Measurements from ENCODE around the gene PRPF38A. TPM values are rescaled to one million over a fixed set of nuclear protein-coding genes. Genes with fewer than 3 reads are reported as not detected.
"Not testable (repeated sequence)": the region's sequence is repeated elsewhere in the genome, so short reads cannot be mapped to it uniquely, and the experiment has no call there.

The PRPF38A gene
- total RNA-seq, 2 experiments from 2014 or later, result 88.9 to 103 TPM

GRCh38 chr1:52365071-52365745, 39.2 kb upstream of the PRPF38A start:
- no peaks in the 10 kb centered on the region for H3K9me3 Mint-ChIP-seq (ENCODE audit: low read depth)
- H3K27me3 Mint-ChIP-seq, result no peaks in the 10 kb centered on the region
- peak overlapping the region; percentile 94 for H3K4me3 Mint-ChIP-seq
- CTCF ChIA-PET, result interaction anchor here (0.9 to 3.4 kb wide), 3 partner anchors 16 to 321 kb away, joined by 4 to 9 read pairs (median 4); no protein-coding TSS in a partner anchor
- H3K27ac Mint-ChIP-seq, result peak overlapping the region; percentile 93
- H3K4me1 Mint-ChIP-seq, result peaks cover 44% of the 10 kb centered on the region
- no peak for ATAC-seq
- intact Hi-C loops (cut with DNase I, micrococcal nuclease), result loop anchor here (2.0 to 10.0 kb wide), 9 partner anchors 223 to 1582 kb away; partner anchors contain the start of genes CPT2 (in 1 of the 2), EPS15 (in 1 of the 2), IFT25 (in 1 of the 2) and LRRC42 (in 1 of the 2)
- peak; percentile 46 for DNase-seq
- POLR2A ChIA-PET, result interaction anchor here (1.5 to 3.7 kb wide), 2 partner anchors 39 to 310 kb away, joined by 8 to 10 read pairs; partner anchors contain the start of genes BTF3L4, ORC1, PRPF38A and TXNDC12
- H3K36me3 Mint-ChIP-seq (ENCODE audit: low read depth), result peaks cover 34% of the 10 kb centered on the region

- Mint-ChIP-seq H3K9me3 (ENCODE audit: low read depth) (no peaks in the 10 kb centered on the region), H3K4me1 (peaks cover 44% of the 10 kb centered on the region), H3K27ac (peak within 1 kb of the TSS; percentile 93), H3K27me3 (no peaks in the 10 kb centered on the region), H3K36me3 (ENCODE audit: low read depth) (peaks cover 35% of the 10 kb centered on the region), H3K4me3 (peak within 1 kb of the TSS; percentile 94)
- intact Hi-C loops (cut with DNase I, micrococcal nuclease), result loop anchor here (1.0 to 10.0 kb wide), 20 partner anchors 38 to 1581 kb away; partner anchors contain the start of genes ORC1 (in 2 of the 2), PRPF38A (in 2 of the 2), TUT4 (in 2 of the 2) and ZFYVE9 (in 2 of the 2)
- ChIA-PET POLR2A (interaction anchor here (0.5 to 3.7 kb wide), 6 partner anchors 38 to 320 kb away, joined by 3 to 10 read pairs (median 3); partner anchors contain the start of genes BTF3L4, ORC1, PRPF38A and TXNDC12), CTCF (interaction anchor here (0.9 to 3.4 kb wide), 4 partner anchors 17 to 320 kb away, joined by 4 to 11 read pairs (median 6); partner anchors contain the start of genes ORC1 and PRPF38A)
- ATAC-seq (peak; percentile 94), DNase-seq (peak; percentile 99)
Measured at GRCh38 chr1:52365746-52366516, 38.5 kb upstream of the PRPF38A start, which contains the start of gene CC2D1B. TSS of gene CC2D1B (minus strand) at chr1:52366205. CDS start at chr1:52364620, 1,585 bp downstream.

GRCh38 chr1:52366517-52366827, 37.9 kb upstream of the PRPF38A start:
- Mint-ChIP-seq H3K27me3 (no peaks in the 10 kb centered on the region), H3K9me3 (ENCODE audit: low read depth) (no peaks in the 10 kb centered on the region), H3K27ac (peak overlapping the region; percentile 72), H3K36me3 (ENCODE audit: low read depth) (peaks cover 33% of the 10 kb centered on the region), H3K4me3 (peak overlapping the region; percentile 94), H3K4me1 (peaks cover 44% of the 10 kb centered on the region)
- CTCF ChIA-PET, result interaction anchor here (1.1 to 3.4 kb wide), 3 partner anchors 38 to 320 kb away, joined by 4 to 11 read pairs (median 9); partner anchors contain the start of genes ORC1 and PRPF38A
- POLR2A ChIA-PET, result interaction anchor here (0.5 to 3.7 kb wide), 7 partner anchors 38 to 660 kb away, joined by 3 to 10 read pairs (median 3); partner anchors contain the start of genes BTF3L4, ORC1, PRPF38A and TXNDC12
- intact Hi-C loops (cut with DNase I, micrococcal nuclease), result loop anchor here (1.0 to 10.0 kb wide), 19 partner anchors 38 to 1581 kb away; partner anchors contain the start of genes ORC1 (in 2 of the 2), PRPF38A (in 2 of the 2), TUT4 (in 2 of the 2) and ZFYVE9 (in 2 of the 2)
- ATAC-seq, result no peak
- no peak for DNase-seq

GRCh38 chr1:52367272-52367671, 37.1 kb upstream of the PRPF38A start:
- DNase-seq (no peak), ATAC-seq (no peak)
- ChIA-PET POLR2A (interaction anchor here (3.7 kb wide), 1 partner anchor 37 kb away, joined by 10 read pairs; the partner anchor contains the start of genes ORC1 and PRPF38A), CTCF (interaction anchor here (1.1 to 3.4 kb wide), 3 partner anchors 37 to 319 kb away, joined by 4 to 11 read pairs (median 9); partner anchors contain the start of genes ORC1 and PRPF38A)
- intact Hi-C loops (cut with DNase I, micrococcal nuclease), result loop anchor here (2.0 to 10.0 kb wide), 10 partner anchors 225 to 1580 kb away; partner anchors contain the start of genes CPT2 (in 1 of the 2), EPS15 (in 1 of the 2), GPX7 (in 1 of the 2) and IFT25 (in 1 of the 2)
- Mint-ChIP-seq H3K9me3 (ENCODE audit: low read depth) (no peaks in the 10 kb centered on the region), H3K4me3 (peak overlapping the region; percentile 94), H3K36me3 (ENCODE audit: low read depth) (peaks cover 32% of the 10 kb centered on the region), H3K27ac (no peak overlapping the region), H3K27me3 (no peaks in the 10 kb centered on the region), H3K4me1 (peaks cover 44% of the 10 kb centered on the region)

GRCh38 chr1:52368383-52369172, 35.8 kb upstream of the PRPF38A start:
- intact Hi-C loops (cut with DNase I, micrococcal nuclease), result loop anchor here (5.0 to 10.0 kb wide), 8 partner anchors 226 to 1579 kb away; partner anchors contain the start of genes CPT2 (in 1 of the 2), EPS15 (in 1 of the 2), IFT25 (in 1 of the 2) and LRRC42 (in 1 of the 2)
- ATAC-seq (peak; percentile 7), DNase-seq (peak; percentile 79)
- Mint-ChIP-seq H3K27ac (no peak overlapping the region), H3K4me1 (peaks cover 35% of the 10 kb centered on the region), H3K9me3 (ENCODE audit: low read depth) (no peaks in the 10 kb centered on the region), H3K27me3 (no peaks in the 10 kb centered on the region), H3K36me3 (ENCODE audit: low read depth) (peaks cover 30% of the 10 kb centered on the region), H3K4me3 (peak overlapping the region; percentile 32)
- POLR2A ChIA-PET, result interaction anchor here (0.6 to 1.7 kb wide), 6 partner anchors 10 to 753 kb away, joined by 3 to 5 read pairs (median 4); partner anchors contain the start of genes ORC1 and PRPF38A
- CTCF ChIA-PET, result interaction anchor here (0.6 to 0.7 kb wide), 2 partner anchors 538 to 647 kb away, joined by 3 read pairs; no protein-coding TSS in a partner anchor

GRCh38 chr1:52369851-52370250, 34.6 kb upstream of the PRPF38A start:
- intact Hi-C loops (cut with DNase I, micrococcal nuclease), result loop anchor here (5.0 to 10.0 kb wide), 8 partner anchors 228 to 1577 kb away; partner anchors contain the start of genes CPT2 (in 1 of the 2), EPS15 (in 1 of the 2), IFT25 (in 1 of the 2) and LRRC42 (in 1 of the 2)
- H3K4me1 Mint-ChIP-seq, result peaks cover 23% of the 10 kb centered on the region
- H3K9me3 Mint-ChIP-seq (ENCODE audit: low read depth); CTCF ChIA-PET; DNase-seq; ATAC-seq; H3K27ac Mint-ChIP-seq; POLR2A ChIA-PET; H3K4me3 Mint-ChIP-seq; H3K27me3 Mint-ChIP-seq: not testable (repeated sequence)
- H3K36me3 Mint-ChIP-seq (ENCODE audit: low read depth), result peaks cover 35% of the 10 kb centered on the region

- Mint-ChIP-seq H3K4me1 (no peaks in the 10 kb centered on the region), H3K27me3 (no peaks in the 10 kb centered on the region), H3K27ac (no peak overlapping the region), H3K4me3 (no peak overlapping the region), H3K9me3 (ENCODE audit: low read depth) (no peaks in the 10 kb centered on the region), H3K36me3 (ENCODE audit: low read depth) (peaks cover 69% of the 10 kb centered on the region)
- CTCF ChIA-PET, result no interaction called here
- intact Hi-C loops (cut with DNase I, micrococcal nuclease), result loop anchor here in 1 of 2 experiments (5.0 kb wide), 1 partner anchor 48 kb away; no protein-coding TSS in a partner anchor
- ATAC-seq, result no peak
- POLR2A ChIA-PET, result no interaction called here
- no peak for DNase-seq
Measured at GRCh38 chr1:52385376-52385775, 19.0 kb upstream of the PRPF38A start.

GRCh38 chr1:52386458-52386857, 17.9 kb upstream of the PRPF38A start:
- Mint-ChIP-seq H3K9me3 (ENCODE audit: low read depth) (no peaks in the 10 kb centered on the region), H3K36me3 (ENCODE audit: low read depth) (peaks cover 70% of the 10 kb centered on the region), H3K27ac (no peak overlapping the region), H3K27me3 (no peaks in the 10 kb centered on the region), H3K4me1 (no peaks in the 10 kb centered on the region), H3K4me3 (no peak overlapping the region)
- intact Hi-C loops (cut with DNase I, micrococcal nuclease), result loop anchor here in 1 of 2 experiments (5.0 kb wide), 1 partner anchor 49 kb away; no protein-coding TSS in a partner anchor
- DNase-seq (no peak), ATAC-seq (no peak)
- ChIA-PET POLR2A (no interaction called here), CTCF (no interaction called here)

GRCh38 chr1:52393174-52393573, 11.2 kb upstream of the PRPF38A start:
- ATAC-seq, result peak; percentile 19
- peaks cover 68% of the 10 kb centered on the region for H3K36me3 Mint-ChIP-seq (ENCODE audit: low read depth)
- no peak overlapping the region for H3K4me3 Mint-ChIP-seq
- POLR2A ChIA-PET, result no interaction called here
- no peaks in the 10 kb centered on the region for H3K9me3 Mint-ChIP-seq (ENCODE audit: low read depth)
- H3K27ac Mint-ChIP-seq, result no peak overlapping the region
- DNase-seq, result no peak
- H3K27me3 Mint-ChIP-seq, result no peaks in the 10 kb centered on the region
- H3K4me1 Mint-ChIP-seq, result no peaks in the 10 kb centered on the region
- intact Hi-C loops (cut with DNase I, micrococcal nuclease), result no loop called here
- CTCF ChIA-PET, result interaction anchor here (0.8 to 2.4 kb wide), 2 partner anchors 11 to 20 kb away, joined by 3 to 5 read pairs; partner anchors contain the start of genes ORC1 and PRPF38A

GRCh38 chr1:52399629-52400028, 4.8 kb upstream of the PRPF38A start:
- ATAC-seq, result no peak
- CTCF ChIA-PET, result interaction anchor here (0.5 to 1.5 kb wide), 2 partner anchors 9 to 879 kb away, joined by 3 to 4 read pairs; no protein-coding TSS in a partner anchor
- H3K4me3 Mint-ChIP-seq, result no peak overlapping the region
- no peaks in the 10 kb centered on the region for H3K9me3 Mint-ChIP-seq (ENCODE audit: low read depth)
- POLR2A ChIA-PET, result no interaction called here
- peaks cover 25% of the 10 kb centered on the region for H3K4me1 Mint-ChIP-seq
- intact Hi-C loops (cut with DNase I, micrococcal nuclease), result loop anchor here in 1 of 2 experiments (5.0 to 10.0 kb wide), 3 partner anchors 153 to 345 kb away; partner anchors contain the start of genes BTF3L4, TUT4 and TXNDC12
- DNase-seq, result no peak
- no peak overlapping the region for H3K27ac Mint-ChIP-seq
- peaks cover 61% of the 10 kb centered on the region for H3K36me3 Mint-ChIP-seq (ENCODE audit: low read depth)
- H3K27me3 Mint-ChIP-seq, result no peaks in the 10 kb centered on the region
